Sigmoid colon (tissue), 7 donors: ENCODE data around the gene GALNT8. TPM values are rescaled to one million over a fixed set of nuclear protein-coding genes. Genes with fewer than 3 reads are reported as not detected.

Experiments used
- DNase-seq: peaks from one replicate; pipeline ENCODE4 v3.0.0-alpha.2; 2019
- H3K27ac ChIP-seq, 4 donors: fragments of 200-600 bp; sonication (generic); one replicate each; pipeline ENCODE4 v1.5.1; 2016 to 2019; ENCODE audit warnings: mild to moderate bottlenecking in 1 of 4
- H3K27me3 ChIP-seq, 3 donors: fragments of 200-600 bp; sonication (generic); one replicate each; pipeline ENCODE4 v1.5.1; 2019; ENCODE audit warnings: mild to moderate bottlenecking in 1 of 3
- H3K36me3 ChIP-seq, 4 donors: fragments of 200-600 bp; sonication (generic); one replicate each; pipeline ENCODE4 v1.5.1; 2016 to 2019
- H3K4me1 ChIP-seq, 4 donors: fragments of 200-600 bp; sonication (generic); one replicate each; pipeline ENCODE4 v1.5.1; 2017 to 2019
- H3K4me3 ChIP-seq, 4 donors: fragments of 200-600 bp; sonication (generic); one replicate each; pipeline ENCODE4 v1.5.1; 2017 to 2019; ENCODE audit warnings: mild to moderate bottlenecking in 2 of 4, moderate library complexity in 1 of 4
- H3K9me3 ChIP-seq, 4 donors: fragments of 200-600 bp in 3 of 4; sonication (generic) in 3 of 4; one replicate each; pipeline versions ENCODE4 v1.5.1 to v1.6.1; 2013 to 2019
- CTCF ChIP-seq, 4 experiments: fragments of 450-650 bp in 3 of 4; fragments of 200-600 bp in 1 of 4; IDR thresholded peaks; one replicate each; pipeline ENCODE4 v1.5.1; 2016 to 2019; ENCODE audit warnings: antibody characterized with exemption in 4 of 4, mild to moderate bottlenecking in 3 of 4, moderate library complexity in 2 of 4
- EP300 ChIP-seq, 4 donors: sonication (generic); formaldehyde crosslinking; IDR thresholded peaks; one replicate each; pipeline ENCODE4 v1.6.1; 2017; ENCODE audit warnings: antibody characterized with exemption in 4 of 4
- POLR2A ChIP-seq, 2 donors: fragments of 450-650 bp; IDR thresholded peaks; one replicate each; pipeline ENCODE4 v1.6.1; 2016; ENCODE audit warnings: antibody characterized with exemption in 2 of 2, mild to moderate bottlenecking in 2 of 2, moderate library complexity in 2 of 2
- POLR2AphosphoS5 ChIP-seq, 4 donors: sonication (generic); formaldehyde crosslinking; IDR thresholded peaks; one replicate each; pipeline ENCODE4 v1.6.1; 2017; ENCODE audit warnings: antibody characterized with exemption in 4 of 4
- WGBS, 2 donors: extraction: QIAGEN DNeasy Blood & Tissue Kit; methylation state at CpG; one replicate each; pipeline ENCODE4 v1.1.7; 2013; 5-methylcytosine and 5-hydroxymethylcytosine counted together
- intact Hi-C: fragments of 100-400 bp; cut with DNase I; formaldehyde crosslinking; loops from one replicate; pipeline ENCODE4 v1.15.1; 2023
- polyA plus RNA-seq, 3 donors: library from polyadenylated mRNA; stranded (reverse); fragments of 200-250 nt; gene quantifications; one replicate each; pipeline ENCODE4 v1.2.3, GENCODE V29; 2013
- total RNA-seq, 4 donors: library from RNA; depleted of rRNA; stranded (reverse); fragments of >200 nt; gene quantifications; one replicate each; pipeline ENCODE4 v1.1.0, GENCODE V29; 2016
- donor health status: healthy with polysubstance abuse.
- donor health status: Bipolar disorder and iron deficiency.
- donor health status: healthy.

Gene GALNT8
- total and polyA plus RNA-seq, 7 donors: 1.1 to 8.1 (median 2.8) TPM

- no peaks in the 10 kb centered on the region for H3K4me1 ChIP-seq
- H3K4me3 ChIP-seq: peak overlapping the region in 1 of 4 donors; percentile 4
- 84 to 86% methylated on average over 10 of the region's 10 CpGs for WGBS, 2 donors
- TF ChIP-seq EP300 (IDR thresholded peaks at IDR 0.05) (no peak), POLR2AphosphoS5 (IDR thresholded peaks at IDR 0.05) (peak; percentile 41 to 56 (median 50)), POLR2A (IDR thresholded peaks at IDR 0.05) (no peak), CTCF (IDR thresholded peaks at IDR 0.05) (no peak)
- H3K36me3 ChIP-seq: no peaks in the 10 kb centered on the region
- DNase-seq: peak; percentile 94
- H3K27me3 ChIP-seq: no peaks in the 10 kb centered on the region
- intact Hi-C loops: no loop called here
- H3K27ac ChIP-seq: peak overlapping the region; percentile 37 to 67 (median 54)
- H3K9me3 ChIP-seq: no peaks in the 10 kb centered on the region
Observed at GRCh38 chr12:4700621-4701026, 19.6 kb upstream of the GALNT8 start.

GRCh38 chr12:4701395-4702190 lies 18.6 kb upstream of the GALNT8 start:
- Histone ChIP-seq H3K4me3 (no peak overlapping the region), H3K4me1 (no peaks in the 10 kb centered on the region), H3K9me3 (no peaks in the 10 kb centered on the region), H3K27ac (peak overlapping the region in 3 of 4 donors; percentile 45 to 67 (median 63)), H3K27me3 (no peaks in the 10 kb centered on the region), H3K36me3 (no peaks in the 10 kb centered on the region)
- TF ChIP-seq POLR2AphosphoS5 (IDR thresholded peaks at IDR 0.05): peak in 2 of 4 donors; percentile 19 to 54
- no peak for TF ChIP-seq CTCF (IDR thresholded peaks at IDR 0.05)
- no peak for TF ChIP-seq EP300 (IDR thresholded peaks at IDR 0.05)
- intact Hi-C loops: no loop called here
- WGBS, 2 donors: 92% methylated on average over 8 of the region's 8 CpGs
- peak; percentile 83 for DNase-seq

GRCh38 chr12:4703676-4704075 lies 16.5 kb upstream of the GALNT8 start:
- no peak overlapping the region for H3K4me3 ChIP-seq
- H3K27ac ChIP-seq: no peak overlapping the region
- no peaks in the 10 kb centered on the region for H3K27me3 ChIP-seq
- TF ChIP-seq POLR2A (IDR thresholded peaks at IDR 0.05): no peak
- TF ChIP-seq EP300 (IDR thresholded peaks at IDR 0.05): no peak
- TF ChIP-seq POLR2AphosphoS5 (IDR thresholded peaks at IDR 0.05): no peak
- TF ChIP-seq CTCF (IDR thresholded peaks at IDR 0.05): no peak
- no peak for DNase-seq
- intact Hi-C loops: no loop called here
- H3K9me3 ChIP-seq: no peaks in the 10 kb centered on the region
- no peaks in the 10 kb centered on the region for H3K4me1 ChIP-seq
- WGBS, 2 donors: 97% methylated on average over 5 of the region's 5 CpGs
- no peaks in the 10 kb centered on the region for H3K36me3 ChIP-seq

GRCh38 chr12:4705824-4706223 lies 14.4 kb upstream of the GALNT8 start:
- no peak for TF ChIP-seq CTCF (IDR thresholded peaks at IDR 0.05)
- TF ChIP-seq EP300 (IDR thresholded peaks at IDR 0.05): no peak
- no peak for TF ChIP-seq POLR2AphosphoS5 (IDR thresholded peaks at IDR 0.05)
- TF ChIP-seq POLR2A (IDR thresholded peaks at IDR 0.05): no peak
- Histone ChIP-seq H3K9me3 (no peaks in the 10 kb centered on the region), H3K4me3 (no peak overlapping the region), H3K4me1 (no peaks in the 10 kb centered on the region), H3K27ac (no peak overlapping the region), H3K36me3 (no peaks in the 10 kb centered on the region), H3K27me3 (no peaks in the 10 kb centered on the region)
- no peak for DNase-seq
- intact Hi-C loops: no loop called here
